ENCODE data around the gene BRIP1. TPM values are rescaled to one million over a fixed set of nuclear protein-coding genes. Genes with fewer than 3 reads are reported as not detected.

BRIP1 gene
- polyA plus RNA-seq, 1 experiment = 2.9 TPM

GRCh38 chr17:61803796-61804195, 59.5 kb downstream of the BRIP1 start:
- POLR2A ChIA-PET = no interaction called here

GRCh38 chr17:61803216-61803615, 60.1 kb downstream of the BRIP1 start:
- Histone ChIP-seq H3K27me3 (ENCODE audit: control insufficient read depth, insufficient read depth, low read length) (no peaks in the 10 kb centered on the region), H3K4me3 (ENCODE audit: low read depth, low read length) (no peak overlapping the region), H3K36me3 (ENCODE audit: control insufficient read depth, insufficient read depth, low read length) (no peaks in the 10 kb centered on the region)
- POLR2A ChIA-PET = no interaction called here
- no peak for TF ChIP-seq CTCF (IDR thresholded peaks at IDR 0.05; ENCODE audit: insufficient read depth, low read depth, low read length)
- DNase-seq (ENCODE audit: low read depth) = no peak
- CTCF ChIA-PET = no interaction called here

More at GRCh38 chr17:61803796-61804195, 59.5 kb downstream of the BRIP1 start:
- H3K36me3 ChIP-seq (ENCODE audit: control insufficient read depth, insufficient read depth, low read length) = no peaks in the 10 kb centered on the region
- no peak for DNase-seq (ENCODE audit: low read depth)
- no peak overlapping the region for H3K4me3 ChIP-seq (ENCODE audit: low read depth, low read length)
- CTCF ChIA-PET = no interaction called here
- no peaks in the 10 kb centered on the region for H3K27me3 ChIP-seq (ENCODE audit: control insufficient read depth, insufficient read depth, low read length)
- TF ChIP-seq CTCF (IDR thresholded peaks at IDR 0.05; ENCODE audit: insufficient read depth, low read depth, low read length) = no peak

- no peak for TF ChIP-seq CTCF (IDR thresholded peaks at IDR 0.05; ENCODE audit: insufficient read depth, low read depth, low read length)
- H3K27me3 ChIP-seq (ENCODE audit: control insufficient read depth, insufficient read depth, low read length) = no peaks in the 10 kb centered on the region
- no peak for DNase-seq (ENCODE audit: low read depth)
- no peaks in the 10 kb centered on the region for H3K36me3 ChIP-seq (ENCODE audit: control insufficient read depth, insufficient read depth, low read length)
- POLR2A ChIA-PET = no interaction called here
- CTCF ChIA-PET = no interaction called here
- H3K4me3 ChIP-seq (ENCODE audit: low read depth, low read length) = no peak overlapping the region
Measured at GRCh38 chr17:61799812-61800484, 63.4 kb downstream of the BRIP1 start.

- Histone ChIP-seq H3K36me3 (ENCODE audit: control insufficient read depth, insufficient read depth, low read length) (no peaks in the 10 kb centered on the region), H3K4me3 (ENCODE audit: low read depth, low read length) (no peak overlapping the region), H3K27me3 (ENCODE audit: control insufficient read depth, insufficient read depth, low read length) (no peaks in the 10 kb centered on the region)
- ChIA-PET CTCF (no interaction called here), POLR2A (no interaction called here)
- TF ChIP-seq CTCF (IDR thresholded peaks at IDR 0.05; ENCODE audit: insufficient read depth, low read depth, low read length) = no peak
- no peak for DNase-seq (ENCODE audit: low read depth)
Measured at GRCh38 chr17:61797283-61797682, 66.0 kb downstream of the BRIP1 start.

GRCh38 chr17:61795546-61795945, 67.8 kb downstream of the BRIP1 start:
- POLR2A ChIA-PET = no interaction called here
- no peaks in the 10 kb centered on the region for H3K36me3 ChIP-seq (ENCODE audit: control insufficient read depth, insufficient read depth, low read length)

More at GRCh38 chr17:61795546-61795945, 67.8 kb downstream of the BRIP1 start:
- CTCF ChIA-PET = no interaction called here
- Histone ChIP-seq H3K27me3 (ENCODE audit: control insufficient read depth, insufficient read depth, low read length) (no peaks in the 10 kb centered on the region), H3K4me3 (ENCODE audit: low read depth, low read length) (no peak overlapping the region)
- DNase-seq (ENCODE audit: low read depth) = no peak
- no peak for TF ChIP-seq CTCF (IDR thresholded peaks at IDR 0.05; ENCODE audit: insufficient read depth, low read depth, low read length)
